LNCAP (cell line): ENCODE data around the gene PSMG1.

Source experiments
- TF ChIP-seq, protein P1 (sequence below): fragments of 450-650 bp; IDR thresholded peaks from 2 replicates; pipeline ENCODE4 v1.5.1; 2017; ENCODE audit warnings: mild to moderate bottlenecking

PSMG1 gene

DNA sequence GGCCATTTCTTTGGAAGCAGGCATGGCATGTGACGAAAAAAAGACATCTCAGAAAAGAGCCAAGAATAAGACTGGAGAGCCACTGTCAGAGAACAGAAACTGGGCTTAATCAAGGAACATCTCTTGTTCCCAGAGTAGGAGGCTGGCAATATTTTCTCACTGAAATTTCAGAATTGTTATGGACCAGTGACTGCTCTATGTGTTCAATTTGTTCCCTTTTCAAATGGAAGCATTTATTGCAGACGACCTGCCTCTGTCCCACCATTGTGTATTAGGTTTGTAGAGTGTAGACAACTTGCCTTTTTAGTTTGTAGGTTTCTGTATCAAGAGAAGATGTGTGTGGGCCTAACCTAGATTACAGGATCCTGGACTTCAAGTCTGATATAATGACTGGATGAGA, 18.7 kb downstream of the PSMG1 start:
- TF ChIP-seq, protein P1, sequence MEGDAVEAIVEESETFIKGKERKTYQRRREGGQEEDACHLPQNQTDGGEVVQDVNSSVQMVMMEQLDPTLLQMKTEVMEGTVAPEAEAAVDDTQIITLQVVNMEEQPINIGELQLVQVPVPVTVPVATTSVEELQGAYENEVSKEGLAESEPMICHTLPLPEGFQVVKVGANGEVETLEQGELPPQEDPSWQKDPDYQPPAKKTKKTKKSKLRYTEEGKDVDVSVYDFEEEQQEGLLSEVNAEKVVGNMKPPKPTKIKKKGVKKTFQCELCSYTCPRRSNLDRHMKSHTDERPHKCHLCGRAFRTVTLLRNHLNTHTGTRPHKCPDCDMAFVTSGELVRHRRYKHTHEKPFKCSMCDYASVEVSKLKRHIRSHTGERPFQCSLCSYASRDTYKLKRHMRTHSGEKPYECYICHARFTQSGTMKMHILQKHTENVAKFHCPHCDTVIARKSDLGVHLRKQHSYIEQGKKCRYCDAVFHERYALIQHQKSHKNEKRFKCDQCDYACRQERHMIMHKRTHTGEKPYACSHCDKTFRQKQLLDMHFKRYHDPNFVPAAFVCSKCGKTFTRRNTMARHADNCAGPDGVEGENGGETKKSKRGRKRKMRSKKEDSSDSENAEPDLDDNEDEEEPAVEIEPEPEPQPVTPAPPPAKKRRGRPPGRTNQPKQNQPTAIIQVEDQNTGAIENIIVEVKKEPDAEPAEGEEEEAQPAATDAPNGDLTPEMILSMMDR: no peak

DNA sequence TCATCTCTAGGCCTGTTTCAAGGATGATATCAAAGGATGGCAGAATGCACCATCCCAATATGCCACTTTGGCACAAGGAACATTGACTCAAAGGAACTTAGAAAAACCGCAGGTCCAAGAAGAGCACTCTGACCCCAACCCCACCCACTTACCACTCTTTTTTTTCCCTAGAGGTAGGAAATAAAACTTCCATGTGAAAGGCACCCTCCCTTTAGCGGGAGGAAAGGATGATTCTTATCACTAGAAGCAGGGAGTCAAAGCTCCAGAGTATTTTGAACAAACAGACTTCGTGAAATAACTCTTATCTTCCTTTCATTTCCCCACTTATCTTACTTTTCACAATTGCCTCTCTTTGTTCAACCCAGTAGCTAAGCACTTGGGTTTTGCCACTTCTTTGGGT, 22.2 kb downstream of the PSMG1 start:
- TF ChIP-seq, protein P1: no peak

DNA sequence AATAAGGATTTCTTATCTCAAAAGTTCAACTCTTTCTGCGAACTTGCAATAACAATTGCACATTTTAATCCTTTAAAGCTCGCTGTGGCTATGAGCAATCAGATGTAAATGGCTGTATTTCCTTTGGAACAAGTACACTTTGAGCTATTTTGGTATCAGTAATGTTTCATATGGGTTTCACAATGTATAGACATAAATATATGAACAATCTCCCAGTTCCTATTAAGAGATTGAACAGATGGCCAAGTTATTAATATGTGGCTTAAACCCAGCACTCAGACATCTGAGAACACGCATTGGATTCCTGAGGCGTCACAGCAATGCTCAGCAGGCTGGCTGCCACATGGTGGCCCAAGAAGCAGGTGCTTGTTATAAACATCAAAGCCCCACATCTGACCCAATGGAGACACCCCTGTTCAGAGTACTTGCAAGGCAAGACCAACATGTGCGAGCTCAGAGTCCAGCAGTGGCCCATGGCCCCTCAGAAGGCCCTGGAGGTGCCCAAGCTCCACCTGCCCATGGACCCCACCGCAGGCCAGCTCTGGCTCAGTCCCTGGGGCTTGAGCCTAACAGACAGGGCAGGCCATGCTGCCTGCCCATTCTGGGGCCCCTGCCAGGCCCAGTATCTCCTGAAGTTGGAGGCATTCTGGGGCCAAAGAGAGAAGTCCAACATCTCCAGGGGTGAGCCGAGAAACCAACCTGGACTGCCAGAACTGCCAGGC, 23.7 kb downstream of the PSMG1 start:
- TF ChIP-seq, protein P1: no peak

DNA sequence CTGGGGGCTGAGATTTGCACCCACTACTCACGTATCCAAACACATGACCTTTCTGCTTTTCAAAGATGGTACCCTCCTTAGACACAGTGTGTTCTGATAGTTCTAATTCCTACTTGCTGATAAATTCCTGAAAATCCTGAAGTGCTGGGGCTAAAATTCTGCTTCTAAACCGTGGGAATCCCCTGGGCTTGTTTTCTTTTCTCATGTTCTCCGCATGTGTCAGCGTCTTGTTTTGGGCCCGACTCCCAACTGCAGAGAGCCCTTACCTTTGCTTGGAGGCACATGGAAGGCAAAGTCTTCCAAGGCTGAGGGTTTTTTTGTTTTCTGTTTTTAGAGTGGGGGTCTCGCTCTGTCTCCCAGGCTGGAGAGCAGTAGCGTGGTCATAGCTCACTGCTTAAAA, 27.2 kb downstream of the PSMG1 start:
- TF ChIP-seq, protein P1: no peak

DNA sequence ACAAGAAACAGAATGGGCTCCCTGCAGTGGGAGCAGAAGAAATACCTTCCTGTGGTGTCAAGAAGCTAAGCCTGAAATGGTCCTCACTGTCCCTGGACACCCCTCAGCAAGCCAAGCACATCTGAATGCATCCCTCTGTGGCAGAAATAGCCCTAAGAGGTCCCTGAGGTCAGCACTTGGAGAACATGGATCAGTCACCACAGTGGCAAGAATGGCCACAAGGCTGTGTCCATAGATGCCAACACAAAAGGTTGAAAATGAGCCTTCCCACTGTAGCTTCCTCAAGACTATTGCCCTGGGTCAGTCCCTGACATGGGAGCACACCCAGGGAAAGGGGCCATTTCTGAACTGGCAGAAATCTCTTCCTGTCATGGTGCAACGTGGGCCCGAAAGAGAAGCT, 27.7 kb downstream of the PSMG1 start:
- TF ChIP-seq, protein P1: no peak

DNA sequence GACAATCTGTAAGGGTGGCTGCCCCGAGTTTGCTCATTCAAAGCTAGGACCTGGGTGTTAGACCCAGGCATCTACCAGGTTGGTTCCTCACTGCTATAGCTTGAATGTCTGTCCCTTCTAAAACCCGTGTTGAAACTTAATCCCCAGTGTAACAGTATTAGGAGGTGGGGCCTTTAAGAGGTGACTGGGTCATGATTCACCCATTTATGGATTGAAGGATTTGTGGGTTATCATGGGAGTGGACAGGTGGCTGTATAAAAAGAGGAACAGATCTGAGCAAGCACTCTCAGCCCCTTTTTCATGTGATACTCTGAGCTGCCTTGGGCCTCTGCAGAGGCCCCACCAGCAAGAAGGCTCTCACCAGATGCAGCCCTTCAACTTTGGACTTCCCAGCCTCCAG, 29.4 kb downstream of the PSMG1 start:
- TF ChIP-seq, protein P1: no peak

DNA sequence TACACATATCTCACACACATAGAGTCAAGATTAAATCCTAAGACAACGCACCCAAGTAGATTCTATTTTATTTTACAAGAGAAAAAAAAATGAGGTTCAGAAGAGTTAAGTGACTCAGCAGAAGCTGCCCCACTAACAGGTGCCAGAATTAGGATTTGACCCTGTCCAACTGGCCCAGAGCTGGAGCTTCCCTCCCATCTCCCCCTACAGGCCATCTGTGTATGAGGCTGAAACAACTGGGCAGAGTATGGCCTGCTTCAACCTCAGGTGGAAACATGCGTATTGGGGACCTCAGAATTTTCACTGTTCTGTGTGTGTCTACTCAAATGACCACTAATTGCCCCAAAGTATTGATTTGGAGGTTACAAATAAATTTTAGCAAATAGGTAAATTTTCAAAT, 29.9 kb downstream of the PSMG1 start:
- TF ChIP-seq, protein P1: peak; percentile 60

DNA sequence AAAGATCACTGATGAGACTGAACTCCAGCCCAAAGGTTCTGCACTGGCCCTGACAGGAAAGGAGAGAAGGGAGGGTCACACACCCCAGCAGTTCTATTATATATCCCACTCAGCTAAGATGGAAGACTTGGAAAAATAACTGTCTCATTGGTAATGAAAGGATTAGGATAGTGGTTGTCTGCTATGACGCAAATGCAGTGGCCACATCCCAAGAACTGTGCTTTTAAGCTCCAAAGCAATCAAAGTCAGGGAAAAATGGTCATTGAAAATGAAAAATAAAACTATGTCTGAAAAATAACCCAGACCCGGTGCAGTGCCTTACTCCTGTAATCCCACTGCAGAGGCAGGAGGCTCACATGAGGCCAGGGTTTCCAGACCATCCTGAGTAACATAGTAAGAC, 31.0 kb downstream of the PSMG1 start:
- TF ChIP-seq, protein P1: no peak
